GM21786 (cell line): Measurements from ENCODE around the gene ATP6V0D1.
"Not testable (repeated sequence)": the region's sequence is repeated elsewhere in the genome, so short reads cannot be mapped to it uniquely, and the experiment has no call there.

Source experiments
- ATAC-seq: cut with Tn5 transposase; IDR thresholded peaks from one replicate; pipeline ENCODE4 v1.9.1; 2021; ENCODE audit not compliant: unreplicated experiment

ATP6V0D1 gene

DNA sequence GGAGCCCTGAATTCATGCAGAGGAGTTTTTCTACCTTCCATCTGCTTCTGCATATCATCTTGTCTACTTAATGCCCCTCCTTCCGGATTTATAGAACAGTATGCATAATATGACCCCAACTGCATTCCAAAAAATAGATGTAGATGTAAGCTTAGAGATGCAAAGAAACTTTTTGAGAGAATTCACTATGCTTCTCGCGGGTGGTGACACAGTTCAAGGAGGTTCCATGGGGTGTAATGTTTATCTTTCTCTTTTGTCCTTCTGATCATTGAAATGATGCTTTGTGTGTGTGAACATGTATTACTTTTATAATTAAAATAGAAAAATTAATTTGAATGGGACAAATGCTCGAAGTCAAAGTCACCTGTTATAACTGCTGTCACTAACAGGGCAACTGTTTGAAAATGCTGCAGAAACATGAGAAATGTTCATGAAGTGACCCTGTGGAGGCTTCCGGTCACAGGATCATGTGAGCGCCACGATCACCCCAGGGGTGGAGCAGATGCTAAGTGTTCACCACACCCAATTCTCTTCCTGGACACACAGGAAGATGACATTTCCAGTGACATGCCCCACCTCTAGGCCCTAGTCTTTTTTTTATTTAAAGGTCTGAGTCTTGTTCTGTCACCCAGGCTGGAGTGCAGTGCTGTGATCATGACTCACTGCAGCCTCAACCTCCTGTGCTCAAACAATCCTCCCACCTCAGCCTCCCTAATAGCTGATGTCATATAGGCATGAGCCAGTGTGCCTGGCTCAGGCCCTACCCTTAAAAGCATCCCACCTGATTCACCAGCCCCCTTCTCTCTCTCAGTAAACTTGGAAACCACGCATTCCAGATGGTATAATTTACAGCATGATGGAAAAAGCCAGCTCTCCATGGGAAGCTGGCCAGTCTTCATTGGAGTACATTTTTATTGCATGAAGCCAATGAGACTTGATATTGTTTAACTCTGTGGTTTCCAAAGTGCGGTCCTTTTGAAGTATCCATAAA, 23.4 kb upstream of the ATP6V0D1 start:
- ATAC-seq: peak; percentile 82

DNA sequence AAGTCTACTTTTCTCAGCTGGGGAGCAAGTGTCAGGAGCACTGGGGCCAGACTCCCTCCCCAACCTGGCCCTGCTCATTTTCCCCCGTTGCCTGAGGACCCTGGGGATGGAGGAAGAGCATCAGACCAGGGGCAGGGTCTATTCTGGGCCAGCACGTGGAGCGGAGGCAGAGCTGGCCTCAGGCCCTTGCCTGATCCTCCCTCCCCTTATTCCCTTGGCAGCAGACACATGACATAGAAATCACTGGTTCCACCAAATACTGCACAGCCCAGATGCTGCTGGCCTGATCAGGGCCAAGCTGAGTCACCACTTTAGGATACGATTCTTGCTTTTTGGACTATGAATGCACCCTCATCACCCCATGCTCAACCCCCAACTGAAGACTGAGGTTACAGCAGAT, 18.1 kb upstream of the ATP6V0D1 start:
- ATAC-seq: no peak

DNA sequence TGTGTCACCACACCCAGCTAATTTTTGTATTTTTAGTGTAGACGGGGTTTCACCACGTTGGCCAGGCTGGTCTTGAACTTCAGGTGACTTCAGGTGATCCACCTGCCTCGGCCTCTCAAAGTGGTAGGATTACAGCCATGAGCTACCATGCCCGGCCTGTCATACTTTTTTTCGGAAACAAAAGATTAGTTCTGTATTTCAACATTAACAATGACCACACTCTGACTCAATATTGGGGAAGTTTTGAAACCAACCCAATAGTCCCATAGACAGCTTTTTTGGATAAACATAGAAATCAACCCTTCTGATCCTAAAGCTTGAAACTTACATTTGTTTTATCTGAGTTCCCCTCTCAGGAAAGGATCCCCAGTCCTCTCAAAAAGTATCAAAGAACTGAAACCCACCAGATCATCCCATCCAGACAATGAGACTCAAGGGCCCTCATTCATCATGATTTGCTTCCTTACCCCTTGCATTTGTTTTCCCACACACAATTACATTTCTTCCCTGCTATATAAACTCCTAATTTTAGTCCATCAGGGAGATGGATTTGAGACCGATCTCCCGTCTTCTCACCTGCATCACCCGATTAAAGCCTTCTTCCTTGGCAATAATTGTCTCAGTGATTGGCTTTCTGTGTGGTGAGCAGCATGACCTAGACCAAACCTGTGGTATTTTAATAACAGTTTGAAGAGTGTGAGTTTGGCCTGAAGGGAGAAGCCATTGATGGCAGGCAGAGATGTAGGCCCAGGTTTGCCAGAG, 9.6 kb upstream of the ATP6V0D1 start:
- no peak for ATAC-seq

DNA sequence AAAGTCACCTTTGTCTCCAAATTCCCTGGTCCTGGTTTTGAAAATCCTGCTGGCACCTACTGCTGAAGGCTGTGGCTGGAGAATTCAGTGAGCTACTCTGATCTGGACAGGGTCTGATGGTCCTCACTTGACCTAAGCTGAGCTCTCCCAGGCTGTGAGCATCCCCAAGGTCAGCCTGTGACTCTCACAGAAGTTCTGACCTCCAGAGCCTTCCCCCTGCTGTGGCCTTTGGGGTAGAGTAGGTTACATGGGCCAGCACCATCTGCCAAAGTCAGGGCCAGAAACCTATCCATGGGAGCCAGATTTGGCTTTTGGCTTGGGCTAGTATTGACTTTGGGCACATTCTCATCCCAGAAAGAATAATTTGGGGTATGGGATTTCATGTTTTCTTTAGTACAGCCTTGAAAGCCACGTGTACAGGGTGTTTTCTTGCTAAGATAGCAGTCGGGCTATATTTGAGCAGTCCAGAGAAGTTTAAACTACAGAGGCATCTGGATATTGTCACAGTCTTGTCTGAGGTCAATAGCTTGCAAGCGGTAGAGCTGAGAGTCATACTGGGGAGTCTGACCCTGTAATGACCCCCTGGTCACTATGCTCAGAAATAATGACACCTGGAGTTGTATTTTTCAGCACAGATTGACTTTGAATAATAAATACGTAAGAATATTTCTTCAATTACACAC, 8.6 kb upstream of the ATP6V0D1 start:
- ATAC-seq: no peak

DNA sequence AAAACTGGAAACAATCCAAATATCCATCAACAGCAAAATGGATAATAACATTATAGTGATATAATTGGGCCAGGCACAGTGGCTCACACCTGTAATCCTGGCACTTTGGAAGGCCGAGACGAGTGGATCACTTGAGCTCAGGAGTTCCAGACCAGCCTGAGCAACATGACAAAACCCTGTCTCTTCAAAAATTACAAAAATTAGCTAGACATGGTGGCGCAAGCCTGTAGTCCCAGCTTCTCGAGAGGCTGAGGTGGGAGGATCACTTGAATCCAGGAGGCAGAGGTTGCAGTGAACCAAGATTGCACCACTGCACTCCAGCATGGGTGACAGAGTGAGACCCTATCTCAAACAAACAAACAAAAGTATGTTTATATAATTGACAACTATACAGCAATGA, 6.6 kb upstream of the ATP6V0D1 start:
- not testable (repeated sequence) for ATAC-seq

DNA sequence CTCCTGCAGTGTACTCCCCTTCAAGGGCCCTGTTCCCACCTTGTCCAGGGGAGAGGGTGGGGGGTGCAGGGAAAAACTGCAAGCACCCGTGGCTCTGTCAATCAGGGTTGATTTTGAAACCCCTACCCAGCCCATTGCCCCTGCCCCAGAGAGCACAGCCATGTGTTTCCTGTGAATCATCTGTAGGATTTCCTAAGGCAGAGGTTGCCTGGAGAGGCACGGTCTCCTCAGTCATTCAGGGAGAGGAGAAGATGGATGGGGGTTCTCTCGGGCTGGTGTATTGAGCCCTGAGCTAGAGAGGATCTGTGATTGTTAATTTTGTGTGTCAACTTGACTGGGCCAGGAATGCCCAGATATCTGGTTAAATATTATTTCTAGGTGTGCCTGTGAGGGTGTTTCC, 5.8 kb upstream of the ATP6V0D1 start:
- no peak for ATAC-seq

DNA sequence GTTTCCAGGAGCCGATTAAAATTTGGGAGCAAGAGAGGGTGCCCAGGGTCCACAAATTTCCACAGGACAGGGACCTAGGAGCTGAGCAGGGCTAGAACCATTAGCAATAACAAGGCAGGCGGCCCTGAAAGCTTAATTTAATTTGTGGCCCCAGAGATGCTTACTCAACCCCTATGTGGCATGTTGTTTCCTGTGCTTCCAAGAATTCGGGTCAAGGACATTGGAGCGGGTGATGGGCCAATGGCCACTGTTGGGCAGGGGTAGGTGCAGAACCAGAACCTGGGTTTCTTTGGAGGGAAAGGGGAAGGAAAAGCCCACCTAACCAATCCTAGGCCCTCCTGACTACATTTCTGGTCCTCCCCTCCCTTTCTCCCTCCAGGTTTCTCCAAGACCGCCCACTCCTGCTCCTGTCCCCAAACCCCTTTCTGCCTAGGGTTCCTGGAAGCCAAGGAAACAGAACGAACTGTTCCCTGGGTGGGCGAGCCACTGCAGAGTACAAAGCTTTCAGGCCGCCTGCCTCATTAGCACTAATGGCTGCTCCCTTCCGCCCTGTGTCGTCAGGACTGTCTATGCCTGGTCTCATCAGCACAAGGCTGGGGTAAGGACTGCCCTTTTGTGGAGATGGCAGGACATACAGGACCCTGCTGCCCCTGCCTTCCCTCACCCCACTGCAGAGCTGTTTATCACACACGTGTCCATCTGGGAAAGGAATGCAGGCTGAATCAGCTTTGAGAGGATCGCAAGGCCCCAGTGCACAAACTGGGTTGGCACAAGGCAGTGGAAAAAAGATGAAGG, 3.0 kb upstream of the ATP6V0D1 start:
- ATAC-seq: no peak

DNA sequence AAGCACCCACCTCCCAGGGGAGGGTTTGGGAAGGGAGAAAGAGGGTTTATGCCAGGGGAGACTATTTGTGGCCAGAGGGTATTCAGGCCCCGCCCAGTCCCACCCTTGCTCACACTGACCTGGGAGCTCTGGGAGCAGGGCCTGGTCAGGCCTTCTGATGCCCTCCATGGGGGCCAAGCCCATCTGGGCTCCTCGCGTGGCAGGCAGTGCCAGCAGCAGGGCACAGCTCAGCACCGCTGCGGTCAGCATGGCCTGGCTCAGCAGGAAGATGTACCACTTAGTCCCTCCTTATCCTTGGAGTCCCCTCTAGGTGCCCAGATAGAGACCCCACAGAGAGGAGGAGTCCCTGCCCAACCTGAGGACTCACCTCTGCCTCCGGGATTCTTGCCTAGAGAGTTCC, 2.2 kb upstream of the ATP6V0D1 start, which contains the start of gene AGRP:
TSS of gene AGRP (minus strand) at position 398 of the 400 bp plus-strand sequence. CDS start at position 249, 149 bp downstream.
- no peak for ATAC-seq

DNA sequence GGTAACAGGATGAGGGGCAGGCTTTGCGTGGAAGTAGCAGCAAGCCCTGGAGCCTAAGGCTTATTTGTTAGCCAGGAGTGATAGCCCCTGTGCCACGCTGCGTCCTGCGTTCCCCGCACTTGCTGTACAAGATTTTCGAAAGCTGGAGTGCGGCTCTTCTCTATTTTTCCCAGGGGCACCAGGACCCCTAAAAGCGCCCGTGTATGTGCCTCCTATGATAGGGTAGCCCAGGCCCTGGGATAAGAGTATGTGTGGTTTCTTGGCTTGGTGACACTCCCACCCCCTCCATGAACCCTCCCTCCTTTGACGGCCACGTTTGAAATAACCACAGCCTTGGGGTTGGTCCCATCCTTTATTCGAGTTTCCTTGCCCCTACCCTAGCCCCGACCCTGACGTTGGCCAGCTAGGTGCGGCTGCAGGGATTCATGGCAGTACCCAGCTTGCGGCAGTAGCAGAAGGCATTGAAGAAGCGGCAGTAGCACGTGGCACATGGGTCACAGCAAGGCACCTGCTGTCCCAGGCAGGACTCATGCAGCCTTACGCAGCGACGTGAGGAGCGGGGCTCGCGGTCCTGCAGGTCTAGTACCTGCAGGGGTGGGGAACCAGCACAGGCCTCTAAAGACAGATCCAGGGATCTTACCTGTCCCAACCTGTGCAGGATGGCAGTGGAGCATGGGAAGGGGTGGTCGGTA, 1.4 kb upstream of the ATP6V0D1 start:
- no peak for ATAC-seq

DNA sequence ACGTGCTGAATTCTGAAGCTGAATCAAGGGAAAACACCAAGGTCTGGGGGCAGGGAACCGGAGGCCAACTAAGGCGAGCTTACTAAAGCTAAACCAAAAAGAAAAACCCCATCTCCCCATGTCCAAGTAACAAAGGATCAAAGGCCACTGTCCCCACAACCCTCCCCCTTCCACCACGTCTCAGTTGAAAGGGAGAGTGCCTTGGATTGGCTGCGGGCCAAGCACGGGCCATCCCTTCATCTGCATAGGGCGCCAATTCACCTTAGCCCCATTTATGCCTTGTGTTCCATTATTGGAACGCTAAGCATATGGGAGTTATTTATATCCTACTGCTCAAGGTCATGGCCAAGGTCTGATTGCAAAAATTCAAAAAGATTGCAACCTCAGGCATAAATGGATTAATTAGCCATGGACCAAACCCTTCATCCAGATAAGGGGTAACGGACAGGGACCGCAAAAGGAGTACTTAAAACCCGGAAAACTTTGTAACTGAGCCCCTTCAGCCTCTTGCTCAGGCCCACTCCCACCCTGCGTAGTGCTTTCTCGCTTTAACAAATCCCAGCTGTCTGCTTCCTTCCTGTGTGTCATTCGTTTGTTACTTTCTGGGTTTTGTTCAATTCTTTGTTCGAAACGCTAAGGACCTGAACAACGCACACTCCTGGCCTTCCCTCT, 740 bp upstream of the ATP6V0D1 start:
- ATAC-seq: no peak

DNA sequence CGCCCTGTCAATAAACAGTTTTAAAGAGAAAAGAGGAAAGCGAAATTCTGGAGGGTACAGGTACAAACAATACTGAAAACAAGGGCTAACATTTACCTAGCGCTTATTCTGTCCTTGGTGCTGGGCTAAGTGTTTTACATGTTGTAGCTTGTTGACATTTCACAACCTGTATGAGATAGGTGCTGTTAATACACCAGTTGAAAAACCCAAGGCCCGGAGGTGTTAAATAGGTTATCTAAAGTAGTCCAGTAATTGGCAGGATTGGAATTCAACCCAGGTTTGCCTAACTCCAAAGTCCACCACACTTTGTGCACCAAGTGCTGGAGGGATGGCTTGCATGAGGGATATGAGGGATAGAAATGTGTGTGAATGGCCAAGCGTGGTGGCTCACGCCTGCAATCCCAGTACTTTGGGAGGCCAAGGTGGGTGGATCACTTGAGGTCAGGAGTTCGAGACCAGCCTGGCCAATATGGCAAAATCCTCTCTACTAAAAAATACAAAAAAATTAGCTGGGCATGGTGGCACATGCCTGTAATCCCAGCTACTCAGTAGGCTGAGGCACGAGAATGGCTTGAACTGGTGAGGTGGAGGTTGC, 2.9 kb downstream of the ATP6V0D1 start:
- ATAC-seq: no peak

DNA sequence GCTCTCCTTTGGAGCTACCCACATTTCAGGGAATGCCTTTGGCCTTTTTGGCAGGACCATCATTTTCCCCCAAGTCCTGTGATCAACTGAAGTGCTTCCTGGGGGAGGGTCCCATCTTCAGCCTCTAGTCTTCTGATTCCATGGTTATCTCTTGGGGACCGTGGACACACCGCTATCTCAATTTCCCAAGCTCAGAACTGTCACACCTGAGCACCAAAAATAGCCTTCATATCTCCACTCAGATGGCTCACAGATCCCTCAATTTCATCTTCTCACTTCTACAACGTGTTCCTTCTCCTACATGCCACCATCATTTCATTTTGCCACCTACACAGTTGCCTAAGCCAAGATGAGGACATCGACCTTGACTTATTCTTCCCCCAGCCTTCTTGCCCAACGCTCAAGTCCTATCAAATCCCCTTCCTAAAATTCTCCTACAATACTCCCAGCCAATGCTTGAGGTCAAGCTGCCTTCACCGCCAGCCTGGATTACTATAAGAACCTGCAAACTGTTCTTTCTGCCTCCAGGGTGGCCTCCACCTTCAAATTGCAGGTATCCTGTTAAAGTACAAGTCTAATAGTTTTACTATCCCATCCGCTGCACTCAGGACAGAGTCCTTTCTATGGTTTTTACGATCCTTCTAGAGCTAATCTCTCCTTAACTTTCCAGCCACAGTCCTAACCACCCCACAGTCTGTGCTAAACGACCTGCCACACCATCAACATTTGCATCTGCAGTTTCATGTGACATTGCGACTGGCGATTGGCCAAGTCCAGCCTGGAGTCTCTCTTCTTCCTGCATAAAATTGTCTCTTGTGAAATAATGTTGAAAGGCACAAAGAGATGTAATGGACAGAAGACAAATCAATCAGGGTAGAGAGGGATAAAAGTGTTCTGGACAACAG, 6.2 kb downstream of the ATP6V0D1 start:
- ATAC-seq: no peak

DNA sequence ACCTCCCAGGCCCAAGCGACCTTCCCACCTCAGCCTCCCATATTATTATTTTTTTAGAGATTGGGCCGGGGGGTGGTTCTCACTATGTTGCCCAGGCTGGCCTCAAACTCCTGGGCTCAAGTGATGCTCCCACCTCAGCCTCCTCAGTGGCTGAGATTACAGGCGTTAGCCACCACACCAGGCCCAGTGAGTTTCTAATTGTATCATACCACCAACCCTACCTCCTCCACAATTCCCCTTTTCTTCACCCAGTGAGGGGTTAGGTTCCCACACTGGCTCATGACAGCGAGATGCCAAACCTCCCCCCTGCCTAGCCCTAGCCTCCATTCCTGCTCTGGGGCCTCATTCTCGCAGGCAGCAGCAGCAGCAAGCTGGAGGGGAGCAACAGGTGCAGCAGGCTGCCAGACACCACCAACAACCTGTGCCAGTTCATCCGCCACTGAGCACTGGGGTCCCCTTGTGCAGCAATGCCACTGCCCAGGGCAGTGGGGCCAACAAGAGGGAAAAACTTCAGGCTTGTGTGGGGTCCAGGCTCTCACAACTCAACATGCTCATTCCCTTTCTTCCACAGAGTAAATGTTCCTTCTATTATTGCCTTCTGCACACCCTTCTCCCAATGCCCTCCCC, 9.1 kb downstream of the ATP6V0D1 start:
- no peak for ATAC-seq

DNA sequence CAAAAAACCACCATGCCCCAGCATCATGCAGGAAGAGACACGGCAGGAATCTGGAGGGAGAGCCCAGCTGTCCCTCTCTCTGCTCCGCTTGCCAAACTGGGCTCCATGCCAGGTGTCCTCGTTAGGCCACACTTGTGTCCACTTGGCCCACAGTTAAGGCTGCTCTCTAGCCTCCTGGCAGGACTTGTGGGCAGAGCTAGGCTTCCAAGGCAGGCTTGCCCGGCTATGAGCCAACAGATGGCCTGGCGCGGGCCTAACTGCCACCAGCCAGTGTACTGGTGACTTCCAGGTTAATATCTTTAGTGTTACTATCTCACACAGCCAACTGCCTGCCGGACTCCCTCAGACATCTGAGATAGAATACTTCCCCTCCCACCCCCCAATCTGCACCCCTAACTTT, 10.6 kb downstream of the ATP6V0D1 start:
- no peak for ATAC-seq

DNA sequence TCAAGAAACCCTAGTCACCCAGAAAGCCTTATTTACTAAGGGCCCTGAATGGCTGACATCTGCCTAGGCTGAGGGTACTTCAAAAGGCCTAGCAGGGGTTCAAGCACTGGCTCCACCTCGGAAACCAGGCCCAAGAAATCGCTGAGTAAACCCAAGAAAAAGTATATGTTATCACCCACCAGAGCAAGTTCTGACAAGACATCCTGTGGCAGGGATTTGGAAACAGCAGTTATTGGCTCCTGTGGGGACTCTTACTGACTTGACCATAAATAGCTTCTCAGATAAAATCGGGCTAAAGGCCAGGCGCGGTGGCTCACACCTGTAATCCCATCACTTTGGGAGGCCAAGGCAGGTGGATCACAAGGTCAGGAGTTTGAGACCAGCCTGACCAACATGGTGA, 12.2 kb downstream of the ATP6V0D1 start:
- ATAC-seq: no peak

DNA sequence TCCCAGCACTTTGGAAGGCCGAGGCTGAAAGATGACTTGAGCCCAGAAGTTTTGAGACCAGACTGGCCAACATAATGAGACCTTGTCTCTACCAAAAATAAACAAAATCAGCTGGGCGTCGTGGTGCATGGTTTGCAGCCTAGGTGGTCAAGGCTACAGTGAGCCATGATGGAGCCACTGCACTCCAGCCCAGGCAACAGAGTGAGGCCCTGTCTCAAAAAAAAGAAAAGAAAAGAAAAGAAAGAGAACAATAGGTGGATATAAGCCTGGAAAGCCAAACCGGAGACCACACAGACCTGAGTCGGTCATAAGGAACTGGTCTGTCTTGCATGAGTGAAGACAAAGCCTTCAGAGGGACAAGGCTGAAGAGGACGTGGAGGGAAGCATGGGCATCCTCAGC, 14.4 kb downstream of the ATP6V0D1 start:
- no peak for ATAC-seq

DNA sequence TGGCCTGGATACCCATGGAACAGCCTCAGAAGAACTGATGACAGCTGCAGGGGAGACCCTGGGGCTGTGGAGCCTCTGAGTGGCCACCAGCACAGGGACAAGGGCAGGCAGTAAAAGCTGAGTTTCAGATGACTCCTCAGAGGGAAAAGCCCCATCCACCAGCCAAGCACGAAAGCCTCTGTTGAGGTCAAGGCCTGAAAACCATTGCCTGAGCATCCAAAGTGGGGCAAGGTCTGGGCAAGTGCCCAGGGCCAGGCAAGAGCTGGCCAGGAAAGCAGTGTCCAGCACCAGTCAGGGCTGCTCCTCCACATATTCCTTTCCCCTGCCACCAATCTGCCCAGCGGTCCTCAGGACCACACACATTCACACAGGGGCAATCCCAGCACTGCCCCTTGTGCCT, 16.4 kb downstream of the ATP6V0D1 start:
- no peak for ATAC-seq

DNA sequence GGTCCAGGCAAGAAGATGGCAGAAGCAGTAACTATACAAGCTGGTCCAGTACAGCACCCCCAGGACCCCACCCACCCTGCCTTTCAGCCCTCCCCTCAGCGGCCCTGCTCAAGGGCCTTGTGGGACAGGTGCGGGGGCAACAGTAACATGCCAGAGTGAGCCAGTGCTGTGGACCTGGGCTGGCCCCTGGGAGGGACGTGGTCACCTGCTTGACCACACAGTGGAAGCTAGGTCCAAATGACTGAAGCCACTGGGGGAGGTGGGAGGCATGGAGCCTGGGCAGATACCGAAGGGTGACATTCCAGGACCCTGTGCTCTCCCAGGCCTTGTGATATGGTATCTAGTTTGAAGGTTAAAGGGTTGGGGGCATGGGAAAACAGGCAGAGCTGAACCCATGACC, 17.3 kb downstream of the ATP6V0D1 start:
- ATAC-seq: no peak
